Ovary (tissue), 3 donors: ENCODE data around the gene GSN.

Experiments
- CTCF ChIP-seq, 3 donors: fragments of 450-650 bp in 2 of 3; fragments of 200-600 bp in 1 of 3; IDR thresholded peaks; one replicate each; pipeline versions ENCODE4 v1.5.1 to v1.8.0; 2016 to 2022; ENCODE audit warnings: antibody characterized with exemption in 3 of 3, mild to moderate bottlenecking in 1 of 3
- POLR2A ChIP-seq: fragments of 450-650 bp; IDR thresholded peaks from one replicate; pipeline ENCODE4 v1.6.1; 2017; ENCODE audit warnings: antibody characterized with exemption, mild to moderate bottlenecking, moderate library complexity
- donor health status: DM: no; HTN: no; CAD: no.

- no peak for TF ChIP-seq CTCF (IDR thresholded peaks at IDR 0.05)
- no peak for TF ChIP-seq POLR2A
These were observed 13.0 kb downstream of the GSN start for GRCh38 chr9:121280715-121281613.
